Glomerular visceral epithelial cell (primary cell): Measurements from ENCODE around the gene THBS2.
"Not testable (repeated sequence)": the region's sequence is repeated elsewhere in the genome, so short reads cannot be mapped to it uniquely, and the experiment has no call there.

Source experiments
- DNase-seq: peaks from one replicate; pipeline ENCODE4 v3.0.0-alpha.2; 2016; ENCODE audit errors: extremely low spot score

Gene THBS2

GRCh38 chr6:169210611-169211010, 43.0 kb downstream of the THBS2 start:
- DNase-seq: no peak

- DNase-seq: no peak
These were observed 45.6 kb downstream of the THBS2 start for GRCh38 chr6:169208011-169208410.

- DNase-seq: no peak
These were observed 46.2 kb downstream of the THBS2 start for GRCh38 chr6:169207482-169207881.

- no peak for DNase-seq
These were observed 48.2 kb downstream of the THBS2 start for GRCh38 chr6:169205176-169206160.

- DNase-seq: no peak
These were observed 49.5 kb downstream of the THBS2 start for GRCh38 chr6:169204167-169204566.

- no peak for DNase-seq
These were observed 51.7 kb downstream of the THBS2 start for GRCh38 chr6:169201985-169202384.

- DNase-seq: no peak
These were observed 52.6 kb downstream of the THBS2 start for GRCh38 chr6:169200893-169201514.

GRCh38 chr6:169199625-169200335, 53.9 kb downstream of the THBS2 start:
- DNase-seq: no peak

GRCh38 chr6:169198885-169199284, 54.8 kb downstream of the THBS2 start:
- DNase-seq: no peak

GRCh38 chr6:169197929-169198328, 55.7 kb downstream of the THBS2 start:
- not testable (repeated sequence) for DNase-seq

GRCh38 chr6:169196279-169196678, 57.4 kb downstream of the THBS2 start:
- not testable (repeated sequence) for DNase-seq

GRCh38 chr6:169194737-169195136, 58.9 kb downstream of the THBS2 start:
- DNase-seq: no peak

GRCh38 chr6:169190970-169191369, 62.7 kb downstream of the THBS2 start:
- DNase-seq: no peak

GRCh38 chr6:169190144-169190584, 63.5 kb downstream of the THBS2 start:
- no peak for DNase-seq

- no peak for DNase-seq
These were observed 64.0 kb downstream of the THBS2 start for GRCh38 chr6:169189686-169190085.

- no peak for DNase-seq
These were observed 64.5 kb downstream of the THBS2 start for GRCh38 chr6:169189182-169189581.

- DNase-seq: peak; percentile 58
These were observed 65.2 kb downstream of the THBS2 start for GRCh38 chr6:169188475-169188874.

- DNase-seq: no peak
These were observed 65.6 kb downstream of the THBS2 start for GRCh38 chr6:169188051-169188470.

- no peak for DNase-seq
These were observed 67.0 kb downstream of the THBS2 start for GRCh38 chr6:169186496-169187169.

GRCh38 chr6:169185692-169186485, 67.8 kb downstream of the THBS2 start:
- DNase-seq: no peak

GRCh38 chr6:169185011-169185521, 68.6 kb downstream of the THBS2 start:
- no peak for DNase-seq
